Measurements from ENCODE around the gene PRKACG.
"Not testable (repeated sequence)": the region's sequence is repeated elsewhere in the genome, so short reads cannot be mapped to it uniquely, and the experiment has no call there.

PRKACG gene

GRCh38 chr9:68996462-68996861 is 17.5 kb downstream of the PRKACG start:
- Histone ChIP-seq H3K4ac (ENCODE audit: low read depth, low read length) (no peak overlapping the region), H3K4me2 (ENCODE audit: low read length) (no peak overlapping the region), H3K27ac (ENCODE audit: low read depth, low read length) (no peak overlapping the region), H3K4me1 (ENCODE audit: control insufficient read depth in 1 of 2, insufficient read depth in 2 of 2, low read length in 2 of 2) (no peaks in the 10 kb centered on the region), H2BK12ac (ENCODE audit: low read length) (no peak overlapping the region), H3K9ac (ENCODE audit: low read length) (no peak overlapping the region), H2BK120ac (ENCODE audit: insufficient read depth, low read length, poor library complexity) (no peak overlapping the region), H2AFZ (ENCODE audit: insufficient read depth, low read length, poor library complexity) (no peak overlapping the region), H2BK5ac (ENCODE audit: low read depth, low read length, poor library complexity) (no peak overlapping the region), H3K9me3 (ENCODE audit: insufficient read depth, low read depth, low read length) (no peaks in the 10 kb centered on the region), H4K8ac (ENCODE audit: low read depth, low read length) (no peak overlapping the region), H3K36me3 (ENCODE audit: control insufficient read depth in 1 of 2, insufficient read depth in 2 of 2, low read length in 2 of 2) (no peaks in the 10 kb centered on the region), H2AK5ac (ENCODE audit: low read length) (no peak overlapping the region), H3K79me2 (ENCODE audit: control insufficient read depth, insufficient read depth, low read length, poor library complexity) (no peaks in the 10 kb centered on the region), H3K14ac (ENCODE audit: low read length) (no peak overlapping the region), H4K12ac (ENCODE audit: low read depth, low read length) (no peak overlapping the region), H3K4me3 (ENCODE audit: low read depth, low read length) (no peak overlapping the region), H3K79me1 (ENCODE audit: low read length) (no peaks in the 10 kb centered on the region), H4K91ac (ENCODE audit: low read depth, low read length) (no peak overlapping the region), H3K27me3 (ENCODE audit: insufficient read depth, low read length) (no peaks in the 10 kb centered on the region), H3K23ac (ENCODE audit: low read length) (no peak overlapping the region), H3K18ac (ENCODE audit: low read length) (no peak overlapping the region)
- no CpG with 5 or more reads among the region's 5 CpGs for WGBS (ENCODE audit: extremely low coverage, insufficient coverage, insufficient read length)
- DNase-seq: no peak

GRCh38 chr9:68995776-68996175 is 18.1 kb downstream of the PRKACG start:
- H3K18ac ChIP-seq (ENCODE audit: low read length): no peak overlapping the region
- H3K27me3 ChIP-seq (ENCODE audit: insufficient read depth, low read length): no peaks in the 10 kb centered on the region
- H3K9ac ChIP-seq (ENCODE audit: low read length): no peak overlapping the region
- H3K4me1 ChIP-seq (ENCODE audit: control insufficient read depth in 1 of 2, insufficient read depth in 2 of 2, low read length in 2 of 2): no peaks in the 10 kb centered on the region
- no peak overlapping the region for H4K12ac ChIP-seq (ENCODE audit: low read depth, low read length)
- H3K23ac ChIP-seq (ENCODE audit: low read length): no peak overlapping the region
- H3K4ac ChIP-seq (ENCODE audit: low read depth, low read length): no peak overlapping the region
- H2BK5ac ChIP-seq (ENCODE audit: low read depth, low read length, poor library complexity): no peak overlapping the region
- no peak overlapping the region for H3K14ac ChIP-seq (ENCODE audit: low read length)
- H3K79me1 ChIP-seq (ENCODE audit: low read length): no peaks in the 10 kb centered on the region
- no peak overlapping the region for H3K27ac ChIP-seq (ENCODE audit: low read depth, low read length)
- no peaks in the 10 kb centered on the region for H3K36me3 ChIP-seq (ENCODE audit: control insufficient read depth in 1 of 2, insufficient read depth in 2 of 2, low read length in 2 of 2)
- no peak overlapping the region for H2BK12ac ChIP-seq (ENCODE audit: low read length)
- no peaks in the 10 kb centered on the region for H3K9me3 ChIP-seq (ENCODE audit: insufficient read depth, low read depth, low read length)
- no peak overlapping the region for H4K91ac ChIP-seq (ENCODE audit: low read depth, low read length)
- no peak overlapping the region for H3K4me2 ChIP-seq (ENCODE audit: low read length)
- no peaks in the 10 kb centered on the region for H3K79me2 ChIP-seq (ENCODE audit: control insufficient read depth, insufficient read depth, low read length, poor library complexity)
- no peak overlapping the region for H2BK120ac ChIP-seq (ENCODE audit: insufficient read depth, low read length, poor library complexity)
- no peak overlapping the region for H3K4me3 ChIP-seq (ENCODE audit: low read depth, low read length)
- no peak overlapping the region for H2AK5ac ChIP-seq (ENCODE audit: low read length)
- no peak overlapping the region for H2AFZ ChIP-seq (ENCODE audit: insufficient read depth, low read length, poor library complexity)
- DNase-seq: no peak
- WGBS (ENCODE audit: extremely low coverage, insufficient coverage, insufficient read length): no CpG with 5 or more reads among the region's 3 CpGs
- no peak overlapping the region for H4K8ac ChIP-seq (ENCODE audit: low read depth, low read length)

- Histone ChIP-seq H3K9me3 (ENCODE audit: insufficient read depth, low read depth, low read length) (no peaks in the 10 kb centered on the region), H2BK120ac (ENCODE audit: insufficient read depth, low read length, poor library complexity) (no peak overlapping the region), H2BK12ac (ENCODE audit: low read length) (no peak overlapping the region), H3K79me2 (ENCODE audit: control insufficient read depth, insufficient read depth, low read length, poor library complexity) (no peaks in the 10 kb centered on the region), H3K4ac (ENCODE audit: low read depth, low read length) (no peak overlapping the region), H3K27me3 (ENCODE audit: insufficient read depth, low read length) (no peaks in the 10 kb centered on the region), H3K18ac (ENCODE audit: low read length) (no peak overlapping the region), H3K4me3 (ENCODE audit: low read depth, low read length) (no peak overlapping the region), H2BK5ac (ENCODE audit: low read depth, low read length, poor library complexity) (no peak overlapping the region), H3K9ac (ENCODE audit: low read length) (no peak overlapping the region), H4K91ac (ENCODE audit: low read depth, low read length) (no peak overlapping the region), H3K27ac (ENCODE audit: low read depth, low read length) (no peak overlapping the region), H3K14ac (ENCODE audit: low read length) (no peak overlapping the region), H2AFZ (ENCODE audit: insufficient read depth, low read length, poor library complexity) (no peak overlapping the region), H2AK5ac (ENCODE audit: low read length) (no peak overlapping the region), H3K36me3 (ENCODE audit: control insufficient read depth in 1 of 2, insufficient read depth in 2 of 2, low read length in 2 of 2) (no peaks in the 10 kb centered on the region), H3K4me2 (ENCODE audit: low read length) (no peak overlapping the region), H3K79me1 (ENCODE audit: low read length) (no peaks in the 10 kb centered on the region), H4K8ac (ENCODE audit: low read depth, low read length) (no peak overlapping the region), H3K23ac (ENCODE audit: low read length) (no peak overlapping the region), H4K12ac (ENCODE audit: low read depth, low read length) (no peak overlapping the region), H3K4me1 (ENCODE audit: control insufficient read depth in 1 of 2, insufficient read depth in 2 of 2, low read length in 2 of 2) (no peaks in the 10 kb centered on the region)
- DNase-seq: no peak
- no CpG with 5 or more reads among the region's 9 CpGs for WGBS (ENCODE audit: extremely low coverage, insufficient coverage, insufficient read length)
Observed at GRCh38 chr9:68991457-68991856, 22.5 kb downstream of the PRKACG start.

GRCh38 chr9:68986949-68987348 is 27.0 kb downstream of the PRKACG start:
- not testable (repeated sequence) for H3K4me1 ChIP-seq (ENCODE audit: control insufficient read depth in 1 of 2, insufficient read depth in 2 of 2, low read length in 2 of 2); H2AK5ac ChIP-seq (ENCODE audit: low read length); H3K79me2 ChIP-seq (ENCODE audit: control insufficient read depth, insufficient read depth, low read length, poor library complexity); H2BK120ac ChIP-seq (ENCODE audit: insufficient read depth, low read length, poor library complexity); H2AFZ ChIP-seq (ENCODE audit: insufficient read depth, low read length, poor library complexity); H3K27me3 ChIP-seq (ENCODE audit: insufficient read depth, low read length); H3K36me3 ChIP-seq (ENCODE audit: control insufficient read depth in 1 of 2, insufficient read depth in 2 of 2, low read length in 2 of 2); H3K4me2 ChIP-seq (ENCODE audit: low read length); H3K14ac ChIP-seq (ENCODE audit: low read length); H3K23ac ChIP-seq (ENCODE audit: low read length); H3K18ac ChIP-seq (ENCODE audit: low read length); H3K9ac ChIP-seq (ENCODE audit: low read length); DNase-seq; H4K91ac ChIP-seq (ENCODE audit: low read depth, low read length); H3K9me3 ChIP-seq (ENCODE audit: insufficient read depth, low read depth, low read length); H3K4me3 ChIP-seq (ENCODE audit: low read depth, low read length); H3K27ac ChIP-seq (ENCODE audit: low read depth, low read length); H4K12ac ChIP-seq (ENCODE audit: low read depth, low read length); H2BK5ac ChIP-seq (ENCODE audit: low read depth, low read length, poor library complexity); H4K8ac ChIP-seq (ENCODE audit: low read depth, low read length); H3K79me1 ChIP-seq (ENCODE audit: low read length); H3K4ac ChIP-seq (ENCODE audit: low read depth, low read length); H2BK12ac ChIP-seq (ENCODE audit: low read length)
- WGBS (ENCODE audit: extremely low coverage, insufficient coverage, insufficient read length): no CpG with 5 or more reads among the region's 7 CpGs

All from trophoblast cell (in vitro differentiated cells and primary cell).